PFSK-1 (cell line): ENCODE data around the gene RNF224.

Source experiments
- FOXP2 ChIP-seq: optimal IDR thresholded peaks from 2 replicates; pipeline ENCODE3; 2011; ENCODE audit warnings: borderline replicate concordance, control low read depth, inconsistent platforms; ENCODE audit not compliant: insufficient read depth; ENCODE audit errors: extremely low read length, extremely low read depth
- POLR2AphosphoS5 ChIP-seq: IDR thresholded peaks from 2 replicates; pipeline ENCODE4 v1.6.1; 2012; ENCODE audit warnings: low read depth, mild to moderate bottlenecking, control low read depth, low read length, moderate library complexity
- SIN3A ChIP-seq: IDR thresholded peaks from 2 replicates; pipeline ENCODE4 v1.6.1; 2012; ENCODE audit warnings: mild to moderate bottlenecking, low read length, moderate library complexity, borderline replicate concordance; ENCODE audit not compliant: insufficient read depth
- TAF1 ChIP-seq: IDR thresholded peaks from 2 replicates; pipeline ENCODE4 v1.6.1; 2012; ENCODE audit warnings: low read length, control low read depth, borderline replicate concordance; ENCODE audit not compliant: insufficient read depth
- TF ChIP-seq, protein P1 (sequence below), 2 experiments: IDR thresholded peaks; 2 replicates each; pipeline versions ENCODE4 v1.6.1 to v1.8.0; 2011 to 2012; ENCODE audit warnings: low read depth in 2 of 2, low read length in 2 of 2, control low read depth in 1 of 2, inconsistent platforms in 1 of 2, mild to moderate bottlenecking in 1 of 2, moderate library complexity in 1 of 2; ENCODE audit not compliant: insufficient read depth in 1 of 2

The RNF224 gene

GRCh38 chr9:137228506-137228967 lies 1.2 kb downstream of the RNF224 start:
- TF ChIP-seq FOXP2: no peak
- TF ChIP-seq SIN3A: no peak
- TF ChIP-seq TAF1: no peak
- TF ChIP-seq POLR2AphosphoS5: no peak
- TF ChIP-seq, protein P1, sequence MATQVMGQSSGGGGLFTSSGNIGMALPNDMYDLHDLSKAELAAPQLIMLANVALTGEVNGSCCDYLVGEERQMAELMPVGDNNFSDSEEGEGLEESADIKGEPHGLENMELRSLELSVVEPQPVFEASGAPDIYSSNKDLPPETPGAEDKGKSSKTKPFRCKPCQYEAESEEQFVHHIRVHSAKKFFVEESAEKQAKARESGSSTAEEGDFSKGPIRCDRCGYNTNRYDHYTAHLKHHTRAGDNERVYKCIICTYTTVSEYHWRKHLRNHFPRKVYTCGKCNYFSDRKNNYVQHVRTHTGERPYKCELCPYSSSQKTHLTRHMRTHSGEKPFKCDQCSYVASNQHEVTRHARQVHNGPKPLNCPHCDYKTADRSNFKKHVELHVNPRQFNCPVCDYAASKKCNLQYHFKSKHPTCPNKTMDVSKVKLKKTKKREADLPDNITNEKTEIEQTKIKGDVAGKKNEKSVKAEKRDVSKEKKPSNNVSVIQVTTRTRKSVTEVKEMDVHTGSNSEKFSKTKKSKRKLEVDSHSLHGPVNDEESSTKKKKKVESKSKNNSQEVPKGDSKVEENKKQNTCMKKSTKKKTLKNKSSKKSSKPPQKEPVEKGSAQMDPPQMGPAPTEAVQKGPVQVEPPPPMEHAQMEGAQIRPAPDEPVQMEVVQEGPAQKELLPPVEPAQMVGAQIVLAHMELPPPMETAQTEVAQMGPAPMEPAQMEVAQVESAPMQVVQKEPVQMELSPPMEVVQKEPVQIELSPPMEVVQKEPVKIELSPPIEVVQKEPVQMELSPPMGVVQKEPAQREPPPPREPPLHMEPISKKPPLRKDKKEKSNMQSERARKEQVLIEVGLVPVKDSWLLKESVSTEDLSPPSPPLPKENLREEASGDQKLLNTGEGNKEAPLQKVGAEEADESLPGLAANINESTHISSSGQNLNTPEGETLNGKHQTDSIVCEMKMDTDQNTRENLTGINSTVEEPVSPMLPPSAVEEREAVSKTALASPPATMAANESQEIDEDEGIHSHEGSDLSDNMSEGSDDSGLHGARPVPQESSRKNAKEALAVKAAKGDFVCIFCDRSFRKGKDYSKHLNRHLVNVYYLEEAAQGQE (IDR thresholded peaks at IDR 0.05; ENCODE audit: insufficient read depth in 1 of 2, low read depth in 2 of 2, low read length in 2 of 2): no peak

DNA sequence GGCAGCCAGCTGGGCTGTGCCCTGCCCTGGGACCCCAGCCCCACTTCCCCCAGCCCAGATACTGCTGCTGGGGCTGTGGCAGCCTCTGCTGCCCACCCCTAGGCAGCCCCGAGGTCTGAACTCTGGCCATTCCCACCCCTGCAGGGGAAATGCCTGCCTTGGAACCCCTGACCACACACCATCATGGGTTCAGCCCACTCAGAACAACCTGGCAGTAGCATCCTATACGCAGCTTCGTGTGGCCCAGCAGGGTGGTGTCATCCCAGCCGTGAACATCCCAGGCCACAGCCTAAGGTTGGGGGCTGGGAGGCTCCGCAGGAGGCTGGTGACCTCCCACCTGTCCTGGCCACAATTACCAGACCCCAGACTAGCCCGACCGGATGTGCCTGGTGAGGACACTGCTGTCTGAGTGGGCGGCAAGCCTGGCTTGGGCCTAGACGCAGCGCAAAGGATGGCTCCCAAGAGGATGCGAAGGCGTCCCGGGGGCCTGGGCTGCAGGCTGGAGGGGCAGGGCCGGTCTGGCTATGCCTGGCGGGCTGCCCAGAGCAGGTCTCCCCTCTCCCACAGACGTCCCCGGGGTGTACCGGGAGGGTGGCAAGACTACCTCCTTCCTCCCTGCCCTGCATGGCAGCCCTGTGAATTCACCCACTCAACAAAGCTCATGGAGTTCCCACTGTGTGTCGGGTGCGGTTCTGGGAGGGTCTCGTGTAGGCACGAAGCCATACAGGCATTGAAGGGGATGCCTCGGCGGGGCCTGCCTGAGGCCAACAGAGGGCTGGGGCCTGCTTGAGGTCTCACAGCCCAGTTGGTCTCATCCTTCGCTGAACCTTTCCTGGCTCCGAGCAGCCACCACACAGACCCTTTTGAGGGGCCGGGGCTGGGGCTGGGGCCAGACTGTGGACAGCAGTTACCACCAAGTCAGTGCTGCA lies 1.9 kb downstream of the RNF224 start:
- TF ChIP-seq FOXP2 (no peak), POLR2AphosphoS5 (no peak), TAF1 (no peak)
- TF ChIP-seq, protein P1 (IDR thresholded peaks at IDR 0.05; ENCODE audit: insufficient read depth in 1 of 2, low read depth in 2 of 2, low read length in 2 of 2): no peak

DNA sequence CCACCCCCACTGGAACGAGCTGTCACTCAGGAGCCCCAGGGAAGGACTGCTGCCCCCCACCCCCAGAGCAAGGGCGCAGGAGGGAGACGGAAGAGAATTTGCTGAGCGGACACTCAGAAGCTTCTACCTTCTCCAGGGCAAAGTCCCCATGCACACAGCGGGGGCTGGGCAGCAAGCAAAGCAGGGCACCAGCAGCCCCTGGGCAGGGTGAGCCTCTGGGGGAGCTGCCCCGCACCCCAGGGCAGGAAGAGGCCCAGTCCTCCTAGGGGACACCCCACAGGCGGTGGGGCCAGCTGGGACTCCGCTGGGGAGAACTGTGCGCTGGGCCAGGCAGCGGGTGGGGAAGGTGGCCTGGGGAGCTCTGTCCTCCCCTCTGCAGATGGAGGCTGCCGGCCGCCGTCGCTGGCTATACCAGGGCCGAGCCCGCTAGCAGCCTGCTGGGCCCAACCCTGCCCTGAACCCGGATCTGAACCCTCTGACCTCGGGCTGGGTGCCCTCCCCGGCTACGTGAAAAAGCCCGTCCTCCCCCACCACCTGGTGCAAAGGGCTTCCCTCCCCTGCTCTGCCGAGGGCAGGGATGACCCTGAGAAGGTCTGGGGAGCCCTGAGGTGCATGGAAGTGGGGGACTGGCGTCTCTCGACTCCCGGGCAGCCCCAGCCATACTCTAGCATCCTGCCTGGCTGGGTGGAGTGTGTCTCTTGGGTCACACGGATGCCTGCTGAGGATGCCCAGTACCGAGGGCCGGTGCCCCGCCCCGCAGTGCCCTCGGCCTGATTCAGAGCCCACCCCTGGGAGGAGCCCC lies 2.8 kb downstream of the RNF224 start:
- TF ChIP-seq POLR2AphosphoS5 (no peak), SIN3A (no peak), FOXP2 (no peak), TAF1 (no peak)
- TF ChIP-seq, protein P1 (IDR thresholded peaks at IDR 0.05; ENCODE audit: insufficient read depth in 1 of 2, low read depth in 2 of 2, low read length in 2 of 2): no peak

GRCh38 chr9:137230705-137231371 lies 3.5 kb downstream of the RNF224 start, which contains the start of gene SLC34A3:
Gene SLC34A3, plus strand, starts transcription at chr9:137230901. Its CDS starts 802 bp downstream, at chr9:137231703.
- TF ChIP-seq FOXP2 (no peak), SIN3A (no peak), TAF1 (no peak), POLR2AphosphoS5 (no peak)
- TF ChIP-seq, protein P1 (IDR thresholded peaks at IDR 0.05; ENCODE audit: insufficient read depth in 1 of 2, low read depth in 2 of 2, low read length in 2 of 2): no peak
